Measurements from ENCODE around the gene SPINDOC. TPM values are rescaled to one million over a fixed set of nuclear protein-coding genes. Genes with fewer than 3 reads are reported as not detected.

The SPINDOC gene
- total and polyA plus RNA-seq, 4 donors: 0.42 to 3.8 (median 2.9) TPM

DNA sequence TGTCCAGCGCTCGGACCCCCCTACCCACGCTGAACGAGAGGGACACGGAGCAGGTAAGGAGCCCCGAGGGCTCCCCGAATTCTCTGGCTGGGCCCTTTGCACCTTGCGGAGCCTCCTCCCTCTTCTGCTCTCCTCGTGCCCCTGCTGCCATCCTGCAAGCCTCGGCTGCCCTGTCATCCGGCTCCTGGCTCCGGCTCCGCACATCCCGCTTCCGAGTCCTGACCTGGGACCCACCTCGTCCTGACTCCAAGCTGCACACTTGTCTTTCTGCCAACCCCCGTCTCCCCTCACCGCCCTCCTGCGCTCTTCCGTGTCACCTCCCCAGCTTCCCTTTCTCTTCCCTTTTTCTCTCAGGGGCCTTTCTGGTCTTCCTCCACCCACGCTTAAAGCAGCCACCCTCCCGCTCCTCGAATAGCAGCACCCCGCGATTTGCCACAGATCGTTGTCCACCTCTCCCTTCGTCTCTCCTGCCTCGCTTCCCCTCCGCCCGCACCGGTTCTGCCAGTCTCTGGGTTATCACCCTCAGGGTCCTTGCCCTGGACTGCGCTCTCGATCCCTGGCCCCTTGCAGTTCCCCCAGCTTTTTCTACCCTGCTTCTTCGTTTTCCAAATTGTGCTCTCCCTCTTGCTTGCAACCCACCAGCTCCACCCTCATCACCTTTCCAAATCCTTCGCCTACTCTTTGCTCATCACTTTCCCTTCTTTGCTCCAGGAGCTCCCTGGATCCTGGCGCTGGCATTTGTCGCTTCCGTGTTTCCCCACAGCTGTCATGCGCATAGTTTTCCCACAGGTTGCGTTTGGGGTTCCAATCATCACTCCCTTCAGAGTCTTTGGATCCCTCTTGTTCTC, 26.5 kb downstream of the SPINDOC start:
- TF ChIP-seq RXRA (IDR thresholded peaks at IDR 0.05) (peak; percentile 82 to 86), FOXA2 (IDR thresholded peaks at IDR 0.05) (no peak), JUND (IDR thresholded peaks at IDR 0.05) (no peak)
- Histone ChIP-seq H3K27me3 (ENCODE audit: control insufficient read depth in 4 of 4, insufficient read depth in 4 of 4, low read length in 3 of 4) (no peaks in the 10 kb centered on the region), H3K4me3 (ENCODE audit: low read depth in 1 of 3, low read length in 3 of 3) (peak overlapping the region; percentile 90 to 94 (median 93)), H3K4me1 (ENCODE audit: control insufficient read depth in 4 of 4, insufficient read depth in 4 of 4, low read length in 3 of 4) (peaks cover 6 to 46% (median 40%) of the 10 kb centered on the region in 4 donors), H3K9ac (ENCODE audit: low read depth in 1 of 2, low read length in 2 of 2) (peak overlapping the region; percentile 75 to 84), H3K36me3 (ENCODE audit: control insufficient read depth in 4 of 4, insufficient read depth in 3 of 4, low read depth in 1 of 4, low read length in 3 of 4) (peaks cover 0 to 2% (median 0%) of the 10 kb centered on the region in 4 donors), H3K9me3 (ENCODE audit: control insufficient read depth in 4 of 4, low read length in 3 of 4) (no peaks in the 10 kb centered on the region), H3K27ac (ENCODE audit: low read depth in 1 of 2, low read length in 2 of 2) (peak overlapping the region; percentile 79 to 85)
- DNase-seq (ENCODE audit: low spot score): peak; percentile 46
- WGBS: 2% methylated on average over 40 of the region's 40 CpGs

DNA sequence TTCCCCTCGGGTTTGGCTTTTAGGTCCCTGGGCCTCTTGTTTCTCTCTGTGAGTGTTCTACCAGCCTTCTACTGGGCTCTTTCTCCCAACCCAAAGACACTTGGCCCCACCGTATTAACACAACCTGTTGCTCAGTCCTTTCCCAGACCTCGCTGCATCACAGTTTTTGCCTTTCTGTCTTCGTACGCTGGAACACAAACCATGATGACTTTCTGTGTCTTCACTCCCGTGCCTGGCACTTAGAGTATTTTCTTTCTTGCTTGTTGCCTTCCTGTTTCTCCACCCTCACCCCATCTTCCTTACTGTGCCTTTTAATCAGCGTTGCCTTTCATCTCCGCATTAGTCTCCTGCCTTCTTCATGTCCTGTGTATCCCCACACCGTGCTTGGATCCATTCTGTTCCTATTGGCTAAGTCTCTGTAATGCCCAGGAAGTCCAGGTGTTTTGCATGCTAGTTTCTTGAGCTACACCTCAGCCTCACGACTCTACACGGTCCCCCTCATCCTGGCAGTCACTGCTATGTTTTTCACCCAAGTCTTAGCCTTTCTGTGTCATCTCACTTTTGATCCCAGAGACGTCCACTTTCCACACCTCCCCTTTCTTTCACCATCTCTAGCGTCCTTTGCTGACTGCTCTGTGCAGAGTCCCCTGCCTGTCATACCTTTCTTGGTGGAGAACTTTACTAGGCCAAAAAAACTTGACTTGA, 27.3 kb downstream of the SPINDOC start:
- 32% methylated on average over 13 of the region's 13 CpGs for WGBS
- TF ChIP-seq JUND (IDR thresholded peaks at IDR 0.05) (no peak), EGR1 (IDR thresholded peaks at IDR 0.05; ENCODE audit: low read depth in 2 of 2) (no peak), HNF4A (conservative IDR thresholded peaks at IDR 0.05) (no peak), RAD21 (IDR thresholded peaks at IDR 0.05) (no peak), FOXA1 (IDR thresholded peaks at IDR 0.05) (no peak), TAF1 (conservative IDR thresholded peaks at IDR 0.05) (no peak), NR2F2 (IDR thresholded peaks at IDR 0.05) (no peak), YY1 (IDR thresholded peaks at IDR 0.05) (no peak), SP1 (IDR thresholded peaks at IDR 0.05) (no peak), RXRA (IDR thresholded peaks at IDR 0.05) (no peak), FOXA2 (IDR thresholded peaks at IDR 0.05) (no peak), HNF4G (IDR thresholded peaks at IDR 0.05) (no peak), GABPA (IDR thresholded peaks at IDR 0.05 in 1 of 2, conservative IDR thresholded peaks at IDR 0.05 in 1 of 2) (no peak)
- TF ChIP-seq, protein P1, sequence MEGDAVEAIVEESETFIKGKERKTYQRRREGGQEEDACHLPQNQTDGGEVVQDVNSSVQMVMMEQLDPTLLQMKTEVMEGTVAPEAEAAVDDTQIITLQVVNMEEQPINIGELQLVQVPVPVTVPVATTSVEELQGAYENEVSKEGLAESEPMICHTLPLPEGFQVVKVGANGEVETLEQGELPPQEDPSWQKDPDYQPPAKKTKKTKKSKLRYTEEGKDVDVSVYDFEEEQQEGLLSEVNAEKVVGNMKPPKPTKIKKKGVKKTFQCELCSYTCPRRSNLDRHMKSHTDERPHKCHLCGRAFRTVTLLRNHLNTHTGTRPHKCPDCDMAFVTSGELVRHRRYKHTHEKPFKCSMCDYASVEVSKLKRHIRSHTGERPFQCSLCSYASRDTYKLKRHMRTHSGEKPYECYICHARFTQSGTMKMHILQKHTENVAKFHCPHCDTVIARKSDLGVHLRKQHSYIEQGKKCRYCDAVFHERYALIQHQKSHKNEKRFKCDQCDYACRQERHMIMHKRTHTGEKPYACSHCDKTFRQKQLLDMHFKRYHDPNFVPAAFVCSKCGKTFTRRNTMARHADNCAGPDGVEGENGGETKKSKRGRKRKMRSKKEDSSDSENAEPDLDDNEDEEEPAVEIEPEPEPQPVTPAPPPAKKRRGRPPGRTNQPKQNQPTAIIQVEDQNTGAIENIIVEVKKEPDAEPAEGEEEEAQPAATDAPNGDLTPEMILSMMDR (IDR thresholded peaks at IDR 0.05; ENCODE audit: low read depth, low read length, missing input control): no peak
- TF ChIP-seq, protein P2, sequence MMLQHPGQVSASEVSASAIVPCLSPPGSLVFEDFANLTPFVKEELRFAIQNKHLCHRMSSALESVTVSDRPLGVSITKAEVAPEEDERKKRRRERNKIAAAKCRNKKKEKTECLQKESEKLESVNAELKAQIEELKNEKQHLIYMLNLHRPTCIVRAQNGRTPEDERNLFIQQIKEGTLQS (IDR thresholded peaks at IDR 0.05): no peak
- TF ChIP-seq, protein P3, sequence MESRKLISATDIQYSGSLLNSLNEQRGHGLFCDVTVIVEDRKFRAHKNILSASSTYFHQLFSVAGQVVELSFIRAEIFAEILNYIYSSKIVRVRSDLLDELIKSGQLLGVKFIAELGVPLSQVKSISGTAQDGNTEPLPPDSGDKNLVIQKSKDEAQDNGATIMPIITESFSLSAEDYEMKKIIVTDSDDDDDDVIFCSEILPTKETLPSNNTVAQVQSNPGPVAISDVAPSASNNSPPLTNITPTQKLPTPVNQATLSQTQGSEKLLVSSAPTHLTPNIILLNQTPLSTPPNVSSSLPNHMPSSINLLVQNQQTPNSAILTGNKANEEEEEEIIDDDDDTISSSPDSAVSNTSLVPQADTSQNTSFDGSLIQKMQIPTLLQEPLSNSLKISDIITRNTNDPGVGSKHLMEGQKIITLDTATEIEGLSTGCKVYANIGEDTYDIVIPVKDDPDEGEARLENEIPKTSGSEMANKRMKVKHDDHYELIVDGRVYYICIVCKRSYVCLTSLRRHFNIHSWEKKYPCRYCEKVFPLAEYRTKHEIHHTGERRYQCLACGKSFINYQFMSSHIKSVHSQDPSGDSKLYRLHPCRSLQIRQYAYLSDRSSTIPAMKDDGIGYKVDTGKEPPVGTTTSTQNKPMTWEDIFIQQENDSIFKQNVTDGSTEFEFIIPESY (IDR thresholded peaks at IDR 0.05): no peak
- peak overlapping the region; percentile 2 to 84 for H3K9ac ChIP-seq (ENCODE audit: low read depth in 1 of 2, low read length in 2 of 2)

More for the DNA sequence above, 27.3 kb downstream of the SPINDOC start:
- Histone ChIP-seq H3K4me1 (ENCODE audit: control insufficient read depth in 4 of 4, insufficient read depth in 4 of 4, low read length in 3 of 4) (peaks cover 6 to 46% (median 42%) of the 10 kb centered on the region in 4 donors), H3K9me3 (ENCODE audit: control insufficient read depth in 4 of 4, low read length in 3 of 4) (no peaks in the 10 kb centered on the region), H3K4me3 (ENCODE audit: low read depth in 1 of 3, low read length in 3 of 3) (peak overlapping the region; percentile 90 to 94 (median 93)), H3K36me3 (ENCODE audit: control insufficient read depth in 4 of 4, insufficient read depth in 3 of 4, low read depth in 1 of 4, low read length in 3 of 4) (peaks cover 0 to 2% (median 0%) of the 10 kb centered on the region in 4 donors), H3K27ac (ENCODE audit: low read depth in 1 of 2, low read length in 2 of 2) (peak overlapping the region; percentile 79 to 85), H3K27me3 (ENCODE audit: control insufficient read depth in 4 of 4, insufficient read depth in 4 of 4, low read length in 3 of 4) (no peaks in the 10 kb centered on the region)
- no peak for DNase-seq (ENCODE audit: low spot score)

All from liver (tissue), 9 donors.